ENCODE results near the gene ARNT2. TPM values are rescaled to one million over a fixed set of nuclear protein-coding genes. Genes with fewer than 3 reads are reported as not detected.

Gene ARNT2
- total and polyA plus RNA-seq, 2 of the 13 experiments (the other 11 are each of a cell fraction or from before 2014, with no cell fraction given): 0.69 to 1.7 TPM

DNA sequence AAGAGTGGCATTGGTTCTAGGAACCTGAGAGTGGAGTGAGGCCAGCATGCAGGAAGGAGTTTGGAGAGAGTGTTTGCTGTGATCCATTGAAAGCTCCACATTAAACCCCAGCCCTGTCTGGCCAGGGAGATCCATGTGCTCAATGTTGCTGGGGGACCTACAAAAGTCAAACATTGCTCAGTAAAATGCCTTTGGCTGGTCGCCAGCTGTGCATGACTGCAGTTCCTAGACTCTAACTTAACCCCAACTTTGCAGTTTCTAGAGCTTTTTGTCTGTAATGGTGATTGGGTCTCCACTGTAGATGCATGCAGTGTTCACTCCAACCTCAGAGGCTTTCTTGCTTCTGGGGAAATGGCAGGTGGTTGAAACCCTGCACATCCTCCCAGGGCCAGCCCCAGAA, 191.2 kb downstream of the ARNT2 start:
- no peak for FAIRE-seq
- Histone ChIP-seq H3K79me2 (ENCODE audit: insufficient read depth, low read length) (no peaks in the 10 kb centered on the region), H3K9me3 (ENCODE audit: low read length) (no peaks in the 10 kb centered on the region), H3K9ac (ENCODE audit: insufficient read depth, low read depth, low read length) (no peak overlapping the region), H3K27me3 (ENCODE audit: control insufficient read depth in 1 of 2, insufficient read depth in 2 of 2, low read length in 2 of 2) (no peaks in the 10 kb centered on the region), H3K36me3 (replicated peaks in 1 of 2; ENCODE audit: control insufficient read depth in 1 of 2, insufficient read depth in 2 of 2, low read length in 2 of 2) (no peaks in the 10 kb centered on the region), H3K4me3 (replicated peaks in 1 of 3; ENCODE audit: insufficient read depth in 1 of 3, low read depth in 2 of 3, low read length in 3 of 3) (no peak overlapping the region), H3K27ac (ENCODE audit: extremely low read length, insufficient read depth, low read length) (no peak overlapping the region), H3K4me1 (ENCODE audit: insufficient read depth, low read length) (peaks cover 42% of the 10 kb centered on the region), H3K4me2 (ENCODE audit: low read depth, low read length) (no peak overlapping the region), H4K20me1 (ENCODE audit: insufficient read depth, low read length) (no peaks in the 10 kb centered on the region), H2AFZ (ENCODE audit: low read length) (no peak overlapping the region)
- peak; percentile 29 for DNase-seq (ENCODE audit: low spot score)
- POLR2A ChIA-PET: interaction anchor here (1.8 to 2.1 kb wide), 2 partner anchors 13 to 184 kb away, joined by 4 to 6 read pairs; partner anchors contain the start of gene CEMIP
- 14% methylated on average over 1 of the region's 1 CpG for WGBS (ENCODE audit: low lambda C conversion rate)
- BruUV-seq (replicated peaks): no TSS peak
- no peak for ATAC-seq
- intact Hi-C loops (cut with micrococcal nuclease; ENCODE audit: unreplicated experiment): no loop called here
- in situ Hi-C loops (cut with HindIII; ENCODE audit: extremely low pct_ligation_motif_present, low pct_unique_long_range_greater_than_20kb): no loop called here
- no peak for TF ChIP-seq ZNF577 (CRISPR knock-in tag; IDR thresholded peaks at IDR 0.05; ENCODE audit: borderline replicate concordance, low read depth)
- no peak for TF ChIP-seq ZBTB1 (CRISPR knock-in tag; IDR thresholded peaks at IDR 0.05; ENCODE audit: borderline replicate concordance)
- no peak for TF ChIP-seq ZNF672 (CRISPR knock-in tag; IDR thresholded peaks at IDR 0.05)
- no peak for TF ChIP-seq SIN3A (IDR thresholded peaks at IDR 0.05; ENCODE audit: borderline replicate concordance, low read depth, low read length)
- no peak for TF ChIP-seq MED13 (CRISPR knock-in tag; IDR thresholded peaks at IDR 0.05)
- TF ChIP-seq SRY (CRISPR knock-in tag; IDR thresholded peaks at IDR 0.05): no peak
- TF ChIP-seq ZNF224 (CRISPR knock-in tag; IDR thresholded peaks at IDR 0.05): no peak
- TF ChIP-seq, protein P1, sequence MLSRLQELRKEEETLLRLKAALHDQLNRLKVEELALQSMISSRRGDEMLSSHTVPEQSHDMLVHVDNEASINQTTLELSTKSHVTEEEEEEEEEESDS (CRISPR knock-in tag; IDR thresholded peaks at IDR 0.05; ENCODE audit: borderline replicate concordance): no peak
- no peak for TF ChIP-seq MXI1 (IDR thresholded peaks at IDR 0.05; ENCODE audit: borderline replicate concordance, low read depth, low read length)
- TF ChIP-seq, protein P2, sequence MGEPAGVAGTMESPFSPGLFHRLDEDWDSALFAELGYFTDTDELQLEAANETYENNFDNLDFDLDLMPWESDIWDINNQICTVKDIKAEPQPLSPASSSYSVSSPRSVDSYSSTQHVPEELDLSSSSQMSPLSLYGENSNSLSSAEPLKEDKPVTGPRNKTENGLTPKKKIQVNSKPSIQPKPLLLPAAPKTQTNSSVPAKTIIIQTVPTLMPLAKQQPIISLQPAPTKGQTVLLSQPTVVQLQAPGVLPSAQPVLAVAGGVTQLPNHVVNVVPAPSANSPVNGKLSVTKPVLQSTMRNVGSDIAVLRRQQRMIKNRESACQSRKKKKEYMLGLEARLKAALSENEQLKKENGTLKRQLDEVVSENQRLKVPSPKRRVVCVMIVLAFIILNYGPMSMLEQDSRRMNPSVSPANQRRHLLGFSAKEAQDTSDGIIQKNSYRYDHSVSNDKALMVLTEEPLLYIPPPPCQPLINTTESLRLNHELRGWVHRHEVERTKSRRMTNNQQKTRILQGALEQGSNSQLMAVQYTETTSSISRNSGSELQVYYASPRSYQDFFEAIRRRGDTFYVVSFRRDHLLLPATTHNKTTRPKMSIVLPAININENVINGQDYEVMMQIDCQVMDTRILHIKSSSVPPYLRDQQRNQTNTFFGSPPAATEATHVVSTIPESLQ (CRISPR knock-in tag; conservative IDR thresholded peaks at IDR 0.05): no peak
- no peak for TF ChIP-seq HMGA1 (CRISPR knock-in tag; conservative IDR thresholded peaks at IDR 0.05)
- no peak for TF ChIP-seq ZNF441 (CRISPR knock-in tag; IDR thresholded peaks at IDR 0.05; ENCODE audit: borderline replicate concordance)
- CTCF ChIA-PET (ENCODE audit: low intra/inter-chr PET ratio, low total read pairs): no interaction called here

All from HepG2 (cell line).